Adrenal gland (tissue), 12 donors: ENCODE results near the gene AKAP7. TPM values are rescaled to one million over a fixed set of nuclear protein-coding genes. Genes with fewer than 3 reads are reported as not detected.

Experiments
- DNase-seq, 7 donors: peaks; one replicate each; pipeline ENCODE4 v3.0.0-alpha.2; 2019 to 2020
- H3K27ac ChIP-seq, 5 donors: fragments of 200-600 bp; sonication (generic) in 4 of 5; 1 replicate in 3 of 5; 2 replicates in 2 of 5; pipeline versions ENCODE4 v1.5.1 to v1.8.0; 2016 to 2020; ENCODE audit warnings: mild to moderate bottlenecking in 1 of 5
- H3K27me3 ChIP-seq: fragments of 200-600 bp; 2 replicates; pipeline ENCODE4 v1.8.0; 2021
- H3K36me3 ChIP-seq, 2 donors: fragments of 200-600 bp; replicated peaks in 1 of 2; 1 replicate in 1 of 2; 2 replicates in 1 of 2; pipeline versions ENCODE4 v1.5.1 to v1.8.0; 2018 to 2022
- H3K4me1 ChIP-seq, 2 donors: fragments of 200-600 bp; replicated peaks in 1 of 2; 1 replicate in 1 of 2; 2 replicates in 1 of 2; pipeline versions ENCODE4 v1.5.1 to v1.8.0; 2018 to 2021
- H3K4me3 ChIP-seq, 4 donors: fragments of 200-600 bp; sonication (generic) in 3 of 4; one replicate each; pipeline ENCODE4 v1.5.1; 2016 to 2018
- H3K9me3 ChIP-seq, 3 donors: fragments of 200-600 bp; sonication (generic) in 1 of 3; replicated peaks in 1 of 3; 1 replicate in 2 of 3; 2 replicates in 1 of 3; pipeline versions ENCODE4 v1.5.1 to v1.8.0; 2016 to 2021
- CTCF ChIP-seq, 6 experiments: fragments of 450-650 bp in 4 of 6; fragments of 200-600 bp in 2 of 6; sonication (generic) in 1 of 6; IDR thresholded peaks; 1 replicate in 5 of 6; 2 replicates in 1 of 6; pipeline versions ENCODE4 v1.5.1 to v1.8.0; 2016 to 2021; ENCODE audit warnings: antibody characterized with exemption in 6 of 6, mild to moderate bottlenecking in 2 of 6, moderate library complexity in 1 of 6
- POLR2A ChIP-seq, 2 donors: fragments of 450-650 bp; IDR thresholded peaks; one replicate each; pipeline ENCODE4 v1.6.1; 2017; ENCODE audit warnings: antibody characterized with exemption in 2 of 2, mild to moderate bottlenecking in 2 of 2, moderate library complexity in 1 of 2
- WGBS, 4 donors: extraction: QIAGEN DNeasy Blood & Tissue Kit in 2 of 4; methylation state at CpG; one replicate each; pipeline versions ENCODE4 v1.1.5 to v1.1.7; 2013 to 2017; 5-methylcytosine and 5-hydroxymethylcytosine counted together
- intact Hi-C, 2 donors: fragments of 100-400 bp; cut with DNase I; formaldehyde crosslinking; loops; one replicate each; pipeline versions ENCODE4 v1.14.1 to v1.15.0; 2022 to 2023
- polyA plus RNA-seq, 3 donors: library from polyadenylated mRNA; stranded (reverse); fragments of 200-250 nt in 2 of 3; fragments of 350-450 nt in 1 of 3; fragmentation: Illumina TruSeq in 1 of 3; extraction: RNeasy Lipid Tissue Mini Kit (QIAGEN cat#74804) in 1 of 3; gene quantifications; one replicate each; pipeline ENCODE4 v1.2.3, GENCODE V29; 2013 to 2014
- total RNA-seq, 9 donors: library from RNA; depleted of rRNA in 4 of 9; stranded (reverse); fragments of >200 nt in 4 of 9; fragments of 120-200 nt in 1 of 9; fragmentation: NEBNext Ultra II Directional in 1 of 9; extraction: Animal tissue kit (Norgen Biotek cat#: 25700) in 1 of 9; gene quantifications; one replicate each; pipeline versions ENCODE4 v1.1.0 to v1.2.4, GENCODE V29; 2013 to 2023
- donor health status: healthy with polysubstance abuse.
- donor health status: Bipolar disorder and iron deficiency.
- donor health status: DM: yes; HTN: yes; CAD: no.
- donor health status: DM: no; HTN: no; CAD: no.
- donor health status: DM: no; HTN: no; CAD: no.
- donor health status: DM: yes; HTN: yes; CAD: no.

The AKAP7 gene
- total and polyA plus RNA-seq, 12 donors: 36.2 to 165 (median 62.2) TPM

GRCh38 chr6:131331151-131331550, 195.9 kb downstream of the AKAP7 start:
- peaks cover 0 to 4% (median 0%) of the 10 kb centered on the region in 3 donors for H3K9me3 ChIP-seq
- H3K4me3 ChIP-seq: no peak overlapping the region
- H3K27ac ChIP-seq: no peak overlapping the region
- TF ChIP-seq CTCF (IDR thresholded peaks at IDR 0.05) (no peak), POLR2A (IDR thresholded peaks at IDR 0.05) (no peak)
- WGBS, 4 donors: 70 to 75% (median 72%) methylated on average over 3 of the region's 3 CpGs
- intact Hi-C loops: no loop called here
- H3K27me3 ChIP-seq: no peaks in the 10 kb centered on the region
- no peaks in the 10 kb centered on the region for H3K36me3 ChIP-seq
- peaks cover 0 to 4% of the 10 kb centered on the region in 2 donors for H3K4me1 ChIP-seq
- DNase-seq: no peak

DNA sequence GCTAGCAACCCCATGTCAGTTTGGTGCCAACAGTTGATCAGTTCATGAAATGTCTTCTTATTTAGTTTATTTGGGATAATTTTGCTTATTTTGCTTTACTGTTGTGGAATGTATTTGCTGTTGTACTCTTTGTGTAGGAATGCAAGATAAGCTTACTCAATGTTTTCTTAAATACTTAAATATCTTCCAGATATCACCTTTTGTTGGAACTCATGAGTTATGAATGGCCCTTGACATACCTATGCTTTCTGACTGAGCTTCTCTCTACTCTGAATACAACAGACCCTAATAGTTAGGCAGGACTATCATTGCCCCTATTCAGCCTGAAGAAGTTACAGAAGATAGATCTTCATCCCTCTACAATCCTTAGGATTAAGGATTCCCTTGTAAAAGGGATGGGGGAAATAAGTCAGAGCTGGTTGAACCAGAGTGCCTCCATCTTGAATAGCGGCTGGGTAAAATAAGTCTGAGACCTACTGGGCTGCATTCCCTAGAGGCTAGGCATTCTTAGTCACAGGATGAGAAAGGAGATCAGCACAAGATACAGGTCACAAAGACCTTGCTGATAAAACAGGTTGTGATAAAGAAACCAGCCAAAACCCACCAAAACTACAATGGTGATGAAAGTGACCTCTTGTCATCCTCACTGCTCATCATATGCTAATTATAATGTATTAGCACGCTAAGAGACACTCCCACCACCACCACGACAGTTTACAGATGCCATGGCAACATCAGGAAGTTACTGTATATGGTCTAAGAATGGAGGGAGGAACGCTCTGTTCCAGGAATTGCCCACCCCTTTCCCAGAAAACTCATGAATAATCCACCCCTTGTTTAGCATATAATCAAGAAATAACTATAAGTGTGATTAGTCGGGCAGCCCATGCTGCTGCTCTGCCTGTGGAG, 196.9 kb downstream of the AKAP7 start:
- Histone ChIP-seq H3K4me3 (no peak overlapping the region), H3K27me3 (no peaks in the 10 kb centered on the region), H3K9me3 (peaks cover 0 to 4% (median 0%) of the 10 kb centered on the region in 3 donors), H3K4me1 (peaks cover 0 to 4% of the 10 kb centered on the region in 2 donors), H3K36me3 (no peaks in the 10 kb centered on the region), H3K27ac (no peak overlapping the region)
- no peak for DNase-seq
- 74 to 91% (median 88%) methylated on average over 5 of the region's 5 CpGs for WGBS, 4 donors
- intact Hi-C loops: no loop called here
- no peak for TF ChIP-seq CTCF (IDR thresholded peaks at IDR 0.05)
- no peak for TF ChIP-seq POLR2A (IDR thresholded peaks at IDR 0.05)

Other genes with a start within 250 kb of the AKAP7 start
- gene EPB41L2, start 72.2 kb upstream of the AKAP7 start, total RNA-seq: 100 to 1,000 TPM in 1 of 9 donors, 10 to 100 TPM in 8; 50.6 to 101 (median 88.1) TPM
- gene EPB41L2, start 72.2 kb upstream of the AKAP7 start, polyA plus RNA-seq: 10 to 100 TPM; 30.6 to 80.1 (median 47.9) TPM